OCI-LY3 (cell line): ENCODE data around the gene SH3GLB2.

Source experiments
- CTCF ChIP-seq: fragments of 200-600, 300-600 bp; sonication (generic); IDR thresholded peaks from 2 replicates; pipeline ENCODE4 v1.5.1; 2014; ENCODE audit warnings: antibody characterized with exemption, low read length, low read depth
- EZH2phosphoT487 ChIP-seq: fragments of 200-600 bp; shearing (Covaris generic); IDR thresholded peaks from 2 replicates; pipeline ENCODE4 v1.6.1; 2018; ENCODE audit warnings: antibody characterized with exemption, mixed run types, low read depth

- no peak for TF ChIP-seq CTCF
- no peak for TF ChIP-seq EZH2phosphoT487
These were observed 42.8 kb upstream of the SH3GLB2 start for GRCh38 chr9:129070696-129071525.
